HCT116 (cell line): ENCODE data around the gene CCR6.
"Not testable (repeated sequence)": the region's sequence is repeated elsewhere in the genome, so short reads cannot be mapped to it uniquely, and the experiment has no call there.

Experiments used
- EZH2phosphoT487 ChIP-seq: fragments of 200-600 bp; IDR thresholded peaks from 2 replicates; pipeline ENCODE4 v1.6.1; 2018; ENCODE audit warnings: antibody characterized with exemption, borderline replicate concordance
- MAX ChIP-seq: IDR thresholded peaks from 2 replicates; pipeline ENCODE4 v1.6.1; 2012
- POLR2A ChIP-seq: IDR thresholded peaks from 2 replicates; pipeline ENCODE4 v1.7.0; 2011; ENCODE audit warnings: borderline replicate concordance; ENCODE audit not compliant: insufficient read depth, insufficient read length; ENCODE audit errors: extremely low read depth
- REST ChIP-seq: IDR thresholded peaks from 2 replicates; pipeline ENCODE4 v1.6.1; 2012; ENCODE audit warnings: low read depth
- TCF7L2 ChIP-seq: IDR thresholded peaks from 2 replicates; pipeline ENCODE4 v1.7.0; 2011; ENCODE audit warnings: borderline replicate concordance, inconsistent platforms; ENCODE audit not compliant: insufficient read depth, insufficient read length; ENCODE audit errors: extremely low read depth

- not testable (repeated sequence) for TF ChIP-seq REST, TCF7L2, POLR2A, MAX, EZH2phosphoT487
Measured at GRCh38 chr6:167171300-167171699, 48.4 kb downstream of the CCR6 start.
